ENCODE results near the gene CNTN5.
"Not testable (repeated sequence)": the region's sequence is repeated elsewhere in the genome, so short reads cannot be mapped to it uniquely, and the experiment has no call there.

CNTN5 gene

DNA sequence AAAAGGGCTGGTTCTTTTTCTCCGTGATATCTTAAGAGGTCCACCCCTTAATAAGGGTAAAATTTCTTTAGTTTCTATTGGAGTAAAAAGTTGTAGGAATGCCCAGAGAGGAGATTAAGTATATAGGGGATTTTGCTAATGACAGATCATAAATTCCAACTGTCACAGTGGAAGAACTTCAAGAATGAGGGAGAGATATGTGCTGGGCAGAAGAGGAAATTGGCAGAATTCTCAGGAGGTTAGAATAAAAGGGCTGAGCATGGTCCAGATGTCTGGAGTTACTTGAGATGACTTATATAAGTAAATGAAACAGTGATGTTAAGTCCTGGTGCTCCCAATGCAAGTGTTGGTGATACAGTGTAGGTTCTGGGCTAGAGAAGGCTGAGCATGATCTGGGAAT, 1248.8 kb downstream of the CNTN5 start:
- DNase-seq = no peak

DNA sequence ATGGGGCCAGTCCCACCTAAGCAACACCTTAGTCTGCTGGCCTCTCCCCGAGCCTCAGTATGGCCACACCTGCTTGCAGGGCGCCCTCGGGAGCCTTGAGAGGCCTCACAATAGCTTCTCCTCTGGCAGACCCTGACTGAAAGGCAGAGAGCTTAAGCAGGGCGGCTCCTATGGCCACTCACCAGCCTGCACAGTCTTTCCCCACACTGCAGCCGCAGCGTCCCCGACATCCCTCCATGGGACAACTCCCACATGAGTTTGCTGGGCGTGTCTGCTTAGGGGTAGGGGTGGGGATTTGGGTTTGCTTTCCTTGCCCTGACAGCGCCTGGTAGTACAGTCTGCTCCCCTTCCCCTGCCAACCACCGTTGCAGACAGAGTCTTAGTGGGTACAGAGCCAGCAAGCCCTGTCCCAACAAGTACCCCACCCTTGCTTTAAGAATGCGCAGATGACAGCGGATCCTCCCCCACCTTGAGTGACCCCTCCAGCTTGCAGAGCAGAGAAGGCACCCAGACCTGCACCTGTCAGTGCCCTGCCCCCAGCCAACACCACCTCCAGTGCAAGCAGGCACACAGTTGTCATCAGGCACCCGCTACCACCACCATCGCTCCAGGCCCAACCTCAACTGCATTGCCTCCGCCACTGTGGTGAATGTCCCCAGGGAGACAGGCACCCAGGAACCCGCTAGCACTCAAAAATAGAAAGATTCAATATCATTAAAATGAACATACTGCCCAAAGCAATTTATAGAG, 1252.5 kb downstream of the CNTN5 start:
- DNase-seq = no peak

DNA sequence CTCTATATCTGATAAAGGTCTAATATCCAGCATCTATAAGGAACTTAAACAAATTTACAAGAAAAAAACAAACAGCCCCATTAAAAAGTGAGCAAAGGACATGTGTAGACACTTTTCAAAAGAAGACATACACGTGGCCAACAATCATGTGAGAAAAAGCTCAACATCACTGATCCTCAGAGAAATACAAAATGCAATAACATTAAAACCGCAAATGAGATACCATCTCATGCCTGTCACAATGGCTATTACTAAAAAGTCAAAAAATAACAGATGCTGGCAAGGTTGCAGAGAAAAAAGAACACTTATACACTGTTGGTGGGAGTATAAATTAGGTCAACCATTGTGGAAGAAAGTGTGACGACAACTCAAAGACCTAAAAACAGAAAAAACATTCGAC, 1253.7 kb downstream of the CNTN5 start:
- not testable (repeated sequence) for DNase-seq

DNA sequence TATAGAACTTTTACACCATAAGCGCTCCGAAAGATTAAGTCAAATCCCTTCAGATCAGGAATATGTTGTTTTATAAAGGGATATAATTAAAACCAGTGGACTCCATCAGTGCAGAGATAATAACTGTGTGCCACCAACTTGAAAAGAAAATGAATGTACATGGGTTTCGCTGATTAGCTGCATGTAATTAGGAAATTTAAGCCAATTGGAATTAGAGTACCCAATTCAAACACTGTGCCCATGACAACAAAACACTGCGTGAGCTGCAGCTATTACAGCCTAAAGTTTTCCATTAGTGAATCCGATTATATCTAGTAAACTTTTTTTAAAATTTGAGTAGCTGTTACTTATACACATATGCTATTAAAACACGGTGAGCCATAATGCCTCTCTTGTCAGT, 1274.0 kb downstream of the CNTN5 start:
- DNase-seq = no peak

DNA sequence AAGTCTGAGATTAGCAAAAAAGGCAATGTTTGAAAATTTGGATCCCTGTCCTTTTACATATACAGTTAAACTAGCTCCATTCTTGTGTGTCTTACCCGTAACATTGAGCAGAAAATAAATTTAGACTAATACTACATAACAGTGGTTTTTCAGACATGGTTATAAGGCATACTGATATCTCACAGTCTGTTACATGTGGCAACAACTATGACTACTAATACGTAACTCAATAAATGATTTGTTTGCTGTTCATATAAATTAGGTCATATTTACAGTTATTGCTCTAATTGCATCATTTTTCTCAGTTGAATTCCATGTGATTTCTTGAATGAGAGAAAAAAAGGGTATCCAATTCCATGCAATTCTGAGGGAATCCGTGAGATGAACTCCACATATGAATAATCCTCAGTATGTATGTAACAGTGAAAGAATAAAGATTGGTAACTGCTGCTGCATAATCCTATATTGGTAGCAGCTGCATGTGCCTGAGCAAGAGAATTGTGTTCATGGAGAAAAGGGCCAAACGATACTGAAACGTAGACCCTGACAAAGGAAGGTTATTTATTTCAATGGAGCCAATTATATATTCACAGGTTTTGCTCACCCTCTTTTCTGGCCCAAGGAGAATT, 1275.4 kb downstream of the CNTN5 start:
- no peak for DNase-seq

DNA sequence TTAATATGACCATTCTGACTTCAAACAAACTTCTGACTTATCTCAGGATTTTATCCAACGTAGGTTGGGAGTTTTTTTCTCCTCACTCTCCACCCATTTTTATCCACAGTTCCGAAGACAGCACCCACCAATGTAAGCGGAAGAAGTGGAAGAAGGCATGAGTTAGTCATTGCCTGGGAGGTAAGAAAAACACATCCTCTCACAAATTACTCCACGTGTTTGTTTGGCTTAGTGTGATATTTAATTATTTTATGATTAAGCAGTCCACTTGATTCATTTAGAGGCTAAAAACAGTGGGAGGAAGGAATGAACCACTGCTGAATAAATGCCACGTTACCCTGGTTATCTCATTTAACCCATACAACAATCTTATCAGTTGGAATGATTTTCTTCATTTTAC, 1276.8 kb downstream of the CNTN5 start:
- no peak for DNase-seq

DNA sequence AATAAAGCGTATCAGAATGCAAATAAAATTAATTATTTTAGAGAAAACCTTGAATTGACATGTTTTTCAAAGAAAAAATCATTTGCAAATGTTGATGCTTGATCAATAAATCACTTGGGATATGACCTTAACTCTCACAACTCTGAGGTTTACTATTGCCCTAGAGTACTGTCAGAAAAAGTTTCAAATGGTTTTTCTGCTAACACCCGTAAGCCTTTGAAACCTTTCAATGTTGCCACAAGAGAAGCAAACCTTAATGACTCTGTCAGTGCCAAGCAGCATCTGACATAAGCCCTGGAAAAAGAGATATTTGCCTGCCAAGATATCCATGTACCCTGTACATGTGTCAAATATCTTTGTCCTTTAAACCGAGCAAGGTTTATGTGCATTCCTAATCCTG, 1282.1 kb downstream of the CNTN5 start:
- no peak for DNase-seq

DNA sequence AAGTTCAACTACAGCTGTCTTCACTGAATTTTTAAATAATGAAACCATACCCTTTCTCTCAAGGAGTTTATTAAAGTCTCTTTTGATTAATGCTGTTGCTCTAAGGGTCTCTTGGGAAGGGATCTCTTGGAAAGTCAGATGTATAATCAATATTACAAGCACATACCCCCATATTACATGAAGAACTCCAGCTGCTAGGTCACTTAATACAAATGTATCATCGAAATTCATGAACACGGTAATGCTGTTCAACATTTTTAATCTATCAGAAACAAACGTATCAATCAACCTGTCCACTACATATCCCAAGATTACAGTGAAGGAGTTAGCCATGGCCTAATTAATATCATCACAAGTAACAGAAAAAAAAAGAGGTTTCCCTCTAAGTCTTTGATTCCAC, 1283.1 kb downstream of the CNTN5 start:
- no peak for DNase-seq

DNA sequence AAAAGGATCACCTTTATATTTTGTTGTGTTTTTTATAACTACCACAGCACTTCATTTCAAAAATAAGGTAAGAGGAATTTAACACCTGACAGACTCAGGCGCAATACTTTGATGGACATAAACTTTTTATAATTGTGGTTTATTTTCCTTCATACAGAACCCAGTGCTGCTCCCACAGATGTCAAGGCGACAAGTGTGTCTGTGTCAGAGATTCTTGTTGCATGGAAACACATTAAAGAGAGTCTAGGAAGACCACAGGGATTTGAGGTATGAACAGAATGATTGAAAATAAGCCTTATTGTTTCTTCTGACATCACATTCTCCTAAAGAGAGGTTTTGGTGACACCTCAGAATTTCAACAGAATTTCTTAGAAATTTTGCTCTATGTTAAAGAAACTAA, 1287.5 kb downstream of the CNTN5 start:
- no peak for DNase-seq

DNA sequence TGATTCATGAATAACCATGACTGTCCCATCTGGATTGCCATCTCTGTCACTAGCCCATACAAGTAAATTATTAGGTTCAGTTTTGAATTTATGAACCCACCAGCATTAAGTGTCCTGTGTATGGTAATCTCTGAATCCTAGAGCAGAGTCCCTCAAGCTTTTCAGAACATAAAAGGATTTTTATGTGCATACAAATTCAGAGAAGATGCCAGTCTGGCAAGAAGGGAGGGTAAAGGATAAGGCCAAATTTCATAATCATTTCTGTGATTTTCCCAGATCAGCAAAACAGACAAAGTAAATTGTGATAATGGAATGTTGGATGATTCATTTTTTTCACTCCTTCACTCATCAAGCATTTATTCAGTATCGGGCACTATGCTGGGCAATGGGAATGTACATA, 1295.2 kb downstream of the CNTN5 start:
- no peak for DNase-seq

DNA sequence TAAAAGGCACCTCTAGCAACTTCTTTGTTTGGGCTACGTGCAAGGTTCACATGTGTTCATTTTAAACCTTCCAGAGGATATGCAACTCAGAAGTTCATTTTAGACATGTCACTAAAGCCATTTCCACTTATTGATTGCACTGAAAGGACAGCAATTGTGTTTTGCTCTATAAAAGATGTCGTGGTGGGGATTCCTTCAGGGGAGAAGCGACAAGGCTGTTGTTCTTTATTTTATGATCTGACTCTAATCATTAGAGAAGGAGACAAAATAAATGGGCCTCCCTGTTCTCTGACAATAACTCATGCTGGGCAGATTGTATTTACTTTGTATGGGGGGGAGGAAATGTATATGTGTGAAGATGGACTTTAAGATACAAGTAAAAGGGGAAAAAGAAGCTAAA, 1296.2 kb downstream of the CNTN5 start:
- no peak for DNase-seq

DNA sequence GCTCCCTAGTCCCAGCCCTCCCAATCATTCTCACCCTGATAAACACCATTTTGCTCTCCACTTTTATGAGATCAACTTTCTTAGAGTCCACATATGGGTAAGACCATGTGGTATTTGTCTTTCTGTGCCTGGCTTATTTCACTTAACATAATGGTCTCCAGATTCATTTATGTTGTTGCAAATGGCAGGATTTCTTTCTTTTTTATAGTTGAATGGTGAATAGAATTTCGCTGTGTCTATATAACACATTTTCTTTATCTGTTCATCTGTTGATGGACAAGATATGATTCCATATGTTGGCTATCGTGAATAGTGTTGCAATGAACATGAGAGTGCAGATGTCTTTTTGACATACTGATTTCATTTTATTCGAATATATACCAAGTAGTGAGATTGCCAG, 1298.9 kb downstream of the CNTN5 start:
- DNase-seq = no peak

DNA sequence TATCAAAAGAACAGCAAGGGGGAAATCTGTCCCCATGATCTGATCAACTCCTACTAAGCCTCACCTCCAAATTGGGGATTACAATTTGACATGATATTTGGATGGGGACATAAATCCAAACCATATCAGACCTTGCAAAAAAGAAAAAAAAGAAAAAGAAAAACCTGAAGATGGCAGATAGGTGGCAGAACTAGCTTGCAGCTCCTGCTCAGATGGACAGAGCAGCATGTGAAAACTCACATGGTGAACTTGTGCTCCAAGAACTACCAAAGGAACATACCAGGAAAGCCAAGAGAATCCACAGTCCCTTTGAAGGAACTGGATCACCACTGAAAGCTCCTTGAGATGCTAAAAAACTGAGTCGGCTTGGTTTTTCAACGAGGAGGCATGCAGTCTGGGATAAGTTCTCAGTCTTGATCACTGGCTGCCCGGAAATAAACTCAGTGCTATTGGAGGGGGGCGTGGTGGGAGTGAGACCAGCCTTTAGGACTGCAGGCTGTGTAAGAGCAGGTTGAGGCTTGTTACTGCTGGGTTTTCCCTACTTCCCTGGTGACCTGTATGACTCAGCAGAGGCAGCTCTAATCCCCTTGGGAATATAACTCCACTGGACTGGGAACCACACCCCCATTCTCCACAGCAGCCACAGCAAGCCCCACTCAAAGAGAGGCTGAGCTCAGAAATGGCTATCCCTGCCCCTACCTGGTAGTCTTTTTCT, 1308.0 kb downstream of the CNTN5 start:
- no peak for DNase-seq

DNA sequence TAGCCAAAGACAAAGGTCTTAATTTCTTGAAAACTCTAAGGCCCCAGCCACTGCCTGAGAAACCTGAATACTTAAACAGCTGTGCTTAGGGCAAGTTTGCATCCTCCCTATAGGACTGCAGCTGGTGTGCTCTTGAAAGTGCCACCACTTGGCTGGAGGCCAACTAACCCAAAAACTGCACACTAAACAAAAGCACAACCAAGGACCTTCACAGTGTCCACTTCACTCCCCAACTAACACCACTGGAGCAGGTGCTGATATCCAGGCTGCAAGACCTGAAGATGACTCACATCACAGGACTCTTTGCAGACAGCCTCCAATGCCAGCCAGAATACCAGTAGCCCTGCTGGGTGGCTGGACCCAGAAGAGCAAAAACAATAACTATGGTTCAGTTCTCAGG, 1308.6 kb downstream of the CNTN5 start:
- no peak for DNase-seq

DNA sequence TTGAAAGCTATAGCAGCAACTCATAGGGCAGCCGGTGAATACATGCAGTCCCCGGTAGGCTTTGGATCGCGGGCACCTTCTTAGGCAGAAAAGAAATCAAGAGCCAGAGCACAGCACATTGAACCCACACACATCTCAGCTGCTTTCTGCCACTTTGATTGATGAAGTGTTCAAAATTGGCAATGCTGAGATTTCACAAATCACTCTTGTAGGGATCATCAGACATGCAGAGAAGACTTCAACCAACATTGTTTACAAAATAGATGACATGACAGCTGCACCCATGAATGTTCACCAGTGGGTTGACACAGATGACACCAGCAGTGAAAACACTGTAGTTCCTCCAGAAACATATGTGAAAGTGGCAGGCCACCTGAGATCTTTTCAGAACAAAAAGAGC, 1316.1 kb downstream of the CNTN5 start:
- no peak for DNase-seq

DNA sequence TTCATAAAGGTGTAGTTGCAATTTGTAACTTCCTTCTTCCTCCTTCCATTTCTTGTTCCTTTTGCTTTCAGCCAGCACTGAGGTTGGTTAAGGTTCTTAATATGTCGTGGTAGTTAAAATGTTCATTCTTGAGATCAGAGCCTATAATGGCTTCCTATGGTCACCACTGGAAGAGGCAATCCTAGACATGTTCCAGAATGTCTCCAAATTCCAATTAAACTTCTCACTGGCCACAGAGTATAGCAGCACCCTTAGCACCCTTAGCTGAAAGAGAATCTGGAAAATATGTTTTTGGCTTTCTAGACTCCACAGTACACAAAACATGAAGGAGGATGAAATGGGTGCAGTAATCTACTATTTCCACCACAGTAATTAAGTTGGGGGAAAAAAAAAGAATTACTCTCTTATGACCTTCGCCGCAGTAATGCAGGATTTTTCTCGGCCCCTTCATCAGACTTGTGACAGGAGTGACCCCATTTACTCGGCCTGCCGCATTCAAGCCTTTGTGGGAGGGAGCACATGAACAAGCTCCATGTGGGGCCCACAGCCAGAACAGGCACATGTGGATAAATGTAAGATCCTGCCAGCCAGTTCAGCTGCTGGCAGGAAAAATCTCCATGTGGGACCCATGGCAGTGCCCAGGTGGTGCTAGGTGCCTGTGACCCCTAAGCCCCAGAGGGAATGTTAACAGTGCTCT, 1317.5 kb downstream of the CNTN5 start:
- no peak for DNase-seq

DNA sequence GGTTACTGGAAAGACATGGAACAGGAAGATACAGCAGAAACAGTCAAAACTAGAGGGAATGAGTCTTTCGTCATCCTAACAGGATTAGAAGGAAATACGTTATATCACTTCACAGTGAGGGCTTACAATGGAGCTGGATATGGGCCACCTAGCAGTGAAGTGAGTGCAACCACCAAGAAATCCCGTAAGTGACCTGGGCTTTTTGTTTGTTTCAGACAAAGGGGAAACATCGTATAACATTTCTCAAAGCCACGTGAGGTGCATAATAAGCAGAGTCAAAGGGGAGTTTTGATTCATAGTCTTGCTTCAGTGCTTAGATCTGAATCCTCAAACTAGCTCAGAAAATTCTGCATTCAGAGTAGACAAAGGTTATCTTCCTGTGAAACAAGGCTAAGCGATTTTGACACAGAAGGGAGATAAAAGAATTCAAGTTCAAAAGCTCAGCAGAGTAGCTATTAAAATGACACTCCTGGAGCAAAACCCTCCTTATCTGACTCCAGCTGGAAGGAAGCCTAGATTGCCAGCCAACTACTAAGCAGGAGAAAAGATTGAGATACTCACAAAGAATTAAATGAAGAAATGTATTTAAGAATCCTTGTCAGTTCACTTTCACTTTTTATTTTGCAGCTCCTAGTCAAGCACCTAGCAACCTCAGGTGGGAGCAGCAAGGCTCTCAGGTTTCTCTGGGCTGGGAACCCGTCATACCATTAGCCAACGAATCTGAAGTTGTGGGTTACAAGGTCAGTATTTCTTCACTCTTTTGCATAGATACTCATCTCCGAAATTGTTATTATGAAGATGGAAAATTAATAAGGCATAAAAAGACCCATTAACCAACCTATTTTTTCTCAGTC, 1319.9 kb downstream of the CNTN5 start:
- DNase-seq = no peak

DNA sequence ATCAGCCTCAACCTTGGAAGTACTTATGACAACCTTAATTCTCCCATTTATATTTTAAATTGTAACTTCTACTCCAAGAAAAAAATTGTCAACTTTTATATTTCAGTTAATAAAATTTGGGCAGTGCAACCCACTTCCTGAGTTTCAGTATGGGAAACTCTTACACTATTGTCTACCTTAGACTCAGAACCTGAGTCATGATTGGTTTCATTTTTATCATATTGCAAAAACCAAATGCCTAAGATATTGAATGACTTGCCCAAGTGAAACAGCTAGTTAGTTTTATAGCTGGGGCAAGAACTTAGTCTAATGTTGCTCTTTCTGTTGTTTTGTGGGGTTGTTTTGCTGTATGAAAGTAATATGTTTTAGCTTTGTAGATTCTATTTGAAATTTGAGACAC, 1332.3 kb downstream of the CNTN5 start:
- no peak for DNase-seq

DNA sequence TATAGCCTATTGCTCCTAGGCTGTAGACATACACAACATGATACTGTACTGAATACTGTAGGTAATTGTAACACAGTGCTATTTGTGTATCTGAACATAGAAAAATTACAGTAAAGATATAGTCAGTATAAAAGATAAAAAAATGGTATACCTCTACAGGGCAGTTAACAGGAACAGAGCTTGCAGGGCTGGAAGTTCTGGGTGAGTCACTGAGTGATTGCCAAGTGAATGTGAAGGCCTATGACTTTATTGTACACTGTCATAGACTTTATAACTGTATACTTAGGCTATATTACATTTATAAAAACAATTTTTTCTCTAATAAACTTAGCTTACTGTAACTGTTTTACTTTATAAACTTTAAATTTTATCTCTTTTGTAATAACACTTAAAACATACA, 1334.0 kb downstream of the CNTN5 start:
- no peak for DNase-seq

DNA sequence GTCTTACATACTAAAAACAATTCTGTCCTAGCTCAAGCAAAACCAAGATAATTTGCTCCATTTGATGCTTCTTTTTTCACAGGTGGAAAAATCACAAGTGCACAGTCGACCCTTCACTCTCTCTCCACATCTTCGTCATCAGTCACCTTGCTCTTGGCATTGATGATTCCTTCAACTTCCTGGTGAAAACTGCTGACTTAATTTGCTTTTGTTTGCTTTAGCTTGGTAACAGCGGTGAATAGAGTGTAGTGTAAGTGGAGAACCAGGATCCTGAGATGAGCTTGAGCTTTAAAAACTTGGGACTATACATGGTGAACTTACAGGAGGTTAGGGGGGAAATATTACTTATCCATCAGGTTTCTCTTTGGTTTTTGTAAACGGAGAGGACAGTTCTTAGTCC, 1335.3 kb downstream of the CNTN5 start:
- no peak for DNase-seq

DNA sequence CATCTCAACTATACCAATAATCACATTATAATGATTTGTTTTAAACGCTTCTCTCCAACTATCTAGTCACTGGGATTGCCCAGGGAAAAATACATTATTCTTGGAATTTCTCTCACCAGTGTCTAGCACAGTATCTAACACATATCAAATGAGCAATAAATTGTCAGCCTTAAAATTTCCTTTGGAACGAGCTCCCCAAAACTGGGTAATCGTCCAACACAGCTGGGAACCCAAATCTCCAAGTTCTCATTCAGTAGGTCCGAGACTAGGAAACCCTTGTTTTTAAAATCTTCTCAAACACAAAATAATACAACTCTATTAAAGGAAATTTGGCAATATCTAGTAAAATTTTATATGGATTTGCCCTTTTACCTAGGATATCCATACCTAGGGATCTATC, 1338.5 kb downstream of the CNTN5 start:
- no peak for DNase-seq

DNA sequence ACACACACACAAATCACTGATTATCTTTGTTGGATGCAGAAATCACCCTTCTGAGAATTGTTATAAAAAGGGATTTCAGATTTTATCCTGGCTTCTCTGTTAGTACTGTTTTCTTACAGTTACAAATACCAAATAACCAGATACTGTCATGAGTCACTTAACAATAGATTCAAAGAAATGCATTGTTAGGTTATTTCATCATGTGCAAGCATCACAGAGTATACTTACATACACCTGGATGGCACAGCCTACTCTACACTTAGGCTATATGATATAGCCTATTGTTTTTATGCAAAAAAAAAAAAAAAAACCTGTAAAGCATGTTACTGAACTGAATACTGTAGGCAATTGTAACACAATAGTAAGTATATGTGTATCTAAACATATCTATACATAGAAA, 1347.1 kb downstream of the CNTN5 start:
- DNase-seq = no peak

DNA sequence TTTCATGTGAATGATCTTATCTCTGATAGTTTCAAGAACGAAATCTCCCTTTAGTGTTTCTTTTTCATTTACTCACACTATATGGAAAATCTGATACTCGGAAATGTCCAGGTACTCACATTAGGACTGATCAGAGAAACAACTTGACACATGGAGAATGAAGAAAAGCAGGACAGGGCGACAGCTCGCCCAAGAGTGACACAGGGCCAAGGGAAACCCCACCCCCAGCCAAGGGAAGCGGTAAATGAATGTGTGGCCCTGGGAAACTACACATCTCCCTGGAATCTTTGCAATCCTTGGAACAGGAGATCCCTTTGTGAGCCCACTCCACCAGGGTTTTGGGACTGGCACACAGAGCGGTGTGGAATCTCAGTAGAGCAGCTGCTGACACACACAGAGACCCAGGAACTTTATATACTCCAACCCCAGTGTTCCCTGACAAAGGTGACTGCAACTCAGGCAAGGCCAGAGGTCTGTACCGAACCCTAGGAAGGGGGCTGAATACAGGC, 1362.7 kb downstream of the CNTN5 start:
- DNase-seq = no peak

All from DMS79 (cell line).